Stromal cell of bone marrow (primary cell): ENCODE results near the gene SERPINB10.
"Not testable (repeated sequence)": the region's sequence is repeated elsewhere in the genome, so short reads cannot be mapped to it uniquely, and the experiment has no call there.

Experiments
- DNase-seq: peaks from one replicate; pipeline ENCODE4 v3.0.0-alpha.2; 2012; ENCODE audit warnings: low read depth

SERPINB10 gene

GRCh38 chr18:63892566-63892965 lies 15.2 kb upstream of the SERPINB10 start:
- no peak for DNase-seq

GRCh38 chr18:63894106-63894772 lies 13.5 kb upstream of the SERPINB10 start:
- no peak for DNase-seq

- DNase-seq, result no peak
These were observed 12.6 kb upstream of the SERPINB10 start for GRCh38 chr18:63895190-63895589.

- no peak for DNase-seq
These were observed 10.7 kb upstream of the SERPINB10 start for GRCh38 chr18:63897072-63897471.

- DNase-seq, result no peak
These were observed 8.6 kb upstream of the SERPINB10 start for GRCh38 chr18:63899206-63899605.

GRCh38 chr18:63903851-63904570 lies 3.7 kb upstream of the SERPINB10 start:
- DNase-seq, result no peak

GRCh38 chr18:63904694-63905093 lies 3.1 kb upstream of the SERPINB10 start:
- no peak for DNase-seq

- no peak for DNase-seq
These were observed 2.4 kb upstream of the SERPINB10 start for GRCh38 chr18:63905361-63905760.

- DNase-seq, result no peak
These were observed 1.7 kb upstream of the SERPINB10 start for GRCh38 chr18:63906056-63906455.

GRCh38 chr18:63908858-63909257 lies 1.1 kb downstream of the SERPINB10 start:
- no peak for DNase-seq

- no peak for DNase-seq
These were observed 2.1 kb downstream of the SERPINB10 start for GRCh38 chr18:63909870-63910269.

GRCh38 chr18:63917817-63918216 lies 10.1 kb downstream of the SERPINB10 start:
- no peak for DNase-seq

GRCh38 chr18:63922049-63922448 lies 14.3 kb downstream of the SERPINB10 start:
- no peak for DNase-seq

- no peak for DNase-seq
These were observed 16.8 kb downstream of the SERPINB10 start for GRCh38 chr18:63924551-63924950.

GRCh38 chr18:63928331-63928730 lies 20.6 kb downstream of the SERPINB10 start:
- DNase-seq, result no peak

- DNase-seq, result not testable (repeated sequence)
These were observed 21.6 kb downstream of the SERPINB10 start for GRCh38 chr18:63929369-63929768.

- DNase-seq, result no peak
These were observed 23.1 kb downstream of the SERPINB10 start for GRCh38 chr18:63930773-63931354.

GRCh38 chr18:63936156-63936931 lies 28.6 kb downstream of the SERPINB10 start:
- peak; percentile 41 for DNase-seq

- no peak for DNase-seq
These were observed 29.2 kb downstream of the SERPINB10 start for GRCh38 chr18:63936932-63937393.

GRCh38 chr18:63940008-63940407 lies 32.2 kb downstream of the SERPINB10 start:
- no peak for DNase-seq

- DNase-seq, result not testable (repeated sequence)
These were observed 32.8 kb downstream of the SERPINB10 start for GRCh38 chr18:63940543-63941050.
